Adrenal gland (tissue), 12 donors: ENCODE measurements around the gene APOF. TPM values are rescaled to one million over a fixed set of nuclear protein-coding genes. Genes with fewer than 3 reads are reported as not detected.
"Not testable (repeated sequence)": the region's sequence is repeated elsewhere in the genome, so short reads cannot be mapped to it uniquely, and the experiment has no call there.

Experiments used
- DNase-seq, 7 donors: peaks; one replicate each; pipeline ENCODE4 v3.0.0-alpha.2; 2019 to 2020
- H3K27ac ChIP-seq, 5 donors: fragments of 200-600 bp; sonication (generic) in 4 of 5; 1 replicate in 3 of 5; 2 replicates in 2 of 5; pipeline versions ENCODE4 v1.5.1 to v1.8.0; 2016 to 2020; ENCODE audit warnings: mild to moderate bottlenecking in 1 of 5
- H3K27me3 ChIP-seq: fragments of 200-600 bp; 2 replicates; pipeline ENCODE4 v1.8.0; 2021
- H3K36me3 ChIP-seq, 2 donors: fragments of 200-600 bp; replicated peaks in 1 of 2; 1 replicate in 1 of 2; 2 replicates in 1 of 2; pipeline versions ENCODE4 v1.5.1 to v1.8.0; 2018 to 2022
- H3K4me1 ChIP-seq, 2 donors: fragments of 200-600 bp; replicated peaks in 1 of 2; 1 replicate in 1 of 2; 2 replicates in 1 of 2; pipeline versions ENCODE4 v1.5.1 to v1.8.0; 2018 to 2021
- H3K4me3 ChIP-seq, 4 donors: fragments of 200-600 bp; sonication (generic) in 3 of 4; one replicate each; pipeline ENCODE4 v1.5.1; 2016 to 2018
- H3K9me3 ChIP-seq, 3 donors: fragments of 200-600 bp; sonication (generic) in 1 of 3; replicated peaks in 1 of 3; 1 replicate in 2 of 3; 2 replicates in 1 of 3; pipeline versions ENCODE4 v1.5.1 to v1.8.0; 2016 to 2021
- POLR2A ChIP-seq, 2 donors: fragments of 450-650 bp; IDR thresholded peaks; one replicate each; pipeline ENCODE4 v1.6.1; 2017; ENCODE audit warnings: antibody characterized with exemption in 2 of 2, mild to moderate bottlenecking in 2 of 2, moderate library complexity in 1 of 2
- WGBS, 4 donors: extraction: QIAGEN DNeasy Blood & Tissue Kit in 2 of 4; methylation state at CpG; one replicate each; pipeline versions ENCODE4 v1.1.5 to v1.1.7; 2013 to 2017; 5-methylcytosine and 5-hydroxymethylcytosine counted together
- intact Hi-C, 2 donors: fragments of 100-400 bp; cut with DNase I; formaldehyde crosslinking; loops; one replicate each; pipeline versions ENCODE4 v1.14.1 to v1.15.0; 2022 to 2023
- polyA plus RNA-seq, 3 donors: library from polyadenylated mRNA; stranded (reverse); fragments of 200-250 nt in 2 of 3; fragments of 350-450 nt in 1 of 3; fragmentation: Illumina TruSeq in 1 of 3; extraction: RNeasy Lipid Tissue Mini Kit (QIAGEN cat#74804) in 1 of 3; gene quantifications; one replicate each; pipeline ENCODE4 v1.2.3, GENCODE V29; 2013 to 2014
- total RNA-seq, 9 donors: library from RNA; depleted of rRNA in 4 of 9; stranded (reverse); fragments of >200 nt in 4 of 9; fragments of 120-200 nt in 1 of 9; fragmentation: NEBNext Ultra II Directional in 1 of 9; extraction: Animal tissue kit (Norgen Biotek cat#: 25700) in 1 of 9; gene quantifications; one replicate each; pipeline versions ENCODE4 v1.1.0 to v1.2.4, GENCODE V29; 2013 to 2023
- TF ChIP-seq, protein P1 (sequence below), 6 experiments: fragments of 450-650 bp in 4 of 6; fragments of 200-600 bp in 2 of 6; sonication (generic) in 1 of 6; IDR thresholded peaks; 1 replicate in 5 of 6; 2 replicates in 1 of 6; pipeline versions ENCODE4 v1.5.1 to v1.8.0; 2016 to 2021; ENCODE audit warnings: antibody characterized with exemption in 6 of 6, mild to moderate bottlenecking in 2 of 6, moderate library complexity in 1 of 6
- donor health status: healthy with polysubstance abuse.
- donor health status: Bipolar disorder and iron deficiency.
- donor health status: DM: yes; HTN: yes; CAD: no.
- donor health status: DM: no; HTN: no; CAD: no.
- donor health status: DM: no; HTN: no; CAD: no.
- donor health status: DM: yes; HTN: yes; CAD: no.

The APOF gene
- total and polyA plus RNA-seq, 12 donors = 0.24 TPM; not detected in 11

DNA sequence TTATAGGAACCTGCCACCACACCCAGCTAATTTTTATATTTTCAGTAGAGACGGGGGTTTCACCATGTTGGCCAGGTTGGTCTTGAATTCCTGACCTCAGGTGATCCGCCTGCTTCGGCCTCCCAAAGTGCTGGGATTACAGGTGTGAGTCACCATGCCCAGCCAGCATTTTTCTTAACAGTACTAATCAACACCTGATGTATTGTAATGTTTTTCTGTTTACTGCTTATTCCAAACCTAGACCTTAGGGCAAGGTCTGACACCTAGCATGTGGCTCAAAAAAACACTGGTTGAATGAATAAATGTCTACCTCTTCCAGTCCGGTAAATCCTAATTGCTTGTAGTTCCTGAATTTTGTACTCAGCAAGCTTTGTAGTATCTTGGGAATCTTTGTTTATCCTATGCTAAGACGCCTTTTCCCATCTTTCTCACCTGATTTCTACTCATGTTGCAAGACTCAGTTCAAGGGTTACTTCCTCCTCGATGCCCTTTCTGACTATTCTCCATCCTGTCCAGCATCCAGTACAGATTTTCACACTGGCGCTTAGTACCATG is 31.6 kb downstream of the APOF start:
- no peak for TF ChIP-seq POLR2A (IDR thresholded peaks at IDR 0.05)
- Histone ChIP-seq H3K4me1 (peaks cover 7 to 18% of the 10 kb centered on the region in 2 donors), H3K36me3 (peaks cover 0 to 21% of the 10 kb centered on the region in 2 donors), H3K9me3 (no peaks in the 10 kb centered on the region), H3K4me3 (no peak overlapping the region), H3K27me3 (no peaks in the 10 kb centered on the region), H3K27ac (no peak overlapping the region)
- DNase-seq = no peak
- intact Hi-C loops = no loop called here
- 93 to 98% (median 98%) methylated on average over 5 to 7 of the region's 7 CpGs for WGBS, 4 donors

DNA sequence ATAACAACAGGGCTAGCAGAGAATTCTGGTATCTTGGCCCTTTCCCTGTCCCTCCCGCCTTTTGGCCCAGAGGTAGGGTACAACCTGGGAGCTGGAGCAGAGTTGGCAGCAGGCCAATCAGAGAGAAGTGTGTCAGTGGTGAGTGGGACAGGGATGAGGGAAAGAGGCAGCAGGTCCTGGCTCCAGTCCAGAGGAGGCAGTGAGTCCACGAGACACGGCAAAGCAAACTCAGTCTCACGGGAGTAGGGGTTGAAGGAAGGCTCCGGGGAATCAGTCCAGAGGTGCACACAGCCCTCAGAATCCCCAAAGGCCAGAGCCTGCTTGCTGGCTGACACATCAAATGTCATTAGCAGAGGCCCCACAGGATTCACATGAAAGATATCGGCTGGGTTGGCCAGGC is 36.1 kb downstream of the APOF start:
- Histone ChIP-seq H3K4me3 (no peak overlapping the region), H3K4me1 (no peaks in the 10 kb centered on the region), H3K36me3 (peaks cover 0 to 63% of the 10 kb centered on the region in 2 donors), H3K27ac (peak overlapping the region in 1 of 5 donors; percentile 30), H3K27me3 (no peaks in the 10 kb centered on the region), H3K9me3 (no peaks in the 10 kb centered on the region)
- TF ChIP-seq, protein P1, sequence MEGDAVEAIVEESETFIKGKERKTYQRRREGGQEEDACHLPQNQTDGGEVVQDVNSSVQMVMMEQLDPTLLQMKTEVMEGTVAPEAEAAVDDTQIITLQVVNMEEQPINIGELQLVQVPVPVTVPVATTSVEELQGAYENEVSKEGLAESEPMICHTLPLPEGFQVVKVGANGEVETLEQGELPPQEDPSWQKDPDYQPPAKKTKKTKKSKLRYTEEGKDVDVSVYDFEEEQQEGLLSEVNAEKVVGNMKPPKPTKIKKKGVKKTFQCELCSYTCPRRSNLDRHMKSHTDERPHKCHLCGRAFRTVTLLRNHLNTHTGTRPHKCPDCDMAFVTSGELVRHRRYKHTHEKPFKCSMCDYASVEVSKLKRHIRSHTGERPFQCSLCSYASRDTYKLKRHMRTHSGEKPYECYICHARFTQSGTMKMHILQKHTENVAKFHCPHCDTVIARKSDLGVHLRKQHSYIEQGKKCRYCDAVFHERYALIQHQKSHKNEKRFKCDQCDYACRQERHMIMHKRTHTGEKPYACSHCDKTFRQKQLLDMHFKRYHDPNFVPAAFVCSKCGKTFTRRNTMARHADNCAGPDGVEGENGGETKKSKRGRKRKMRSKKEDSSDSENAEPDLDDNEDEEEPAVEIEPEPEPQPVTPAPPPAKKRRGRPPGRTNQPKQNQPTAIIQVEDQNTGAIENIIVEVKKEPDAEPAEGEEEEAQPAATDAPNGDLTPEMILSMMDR (IDR thresholded peaks at IDR 0.05) = no peak
- no peak for TF ChIP-seq POLR2A (IDR thresholded peaks at IDR 0.05)
- intact Hi-C loops = loop anchor here in 1 of 2 donors (10.0 kb wide), 1 partner anchor 138 kb away; the partner anchor contains the start of gene SPRYD4
- DNase-seq = peak in 3 of 7 donors; percentile 30 to 43 (median 38)
- WGBS, 4 donors = 73 to 85% (median 79%) methylated on average over 6 of the region's 6 CpGs

DNA sequence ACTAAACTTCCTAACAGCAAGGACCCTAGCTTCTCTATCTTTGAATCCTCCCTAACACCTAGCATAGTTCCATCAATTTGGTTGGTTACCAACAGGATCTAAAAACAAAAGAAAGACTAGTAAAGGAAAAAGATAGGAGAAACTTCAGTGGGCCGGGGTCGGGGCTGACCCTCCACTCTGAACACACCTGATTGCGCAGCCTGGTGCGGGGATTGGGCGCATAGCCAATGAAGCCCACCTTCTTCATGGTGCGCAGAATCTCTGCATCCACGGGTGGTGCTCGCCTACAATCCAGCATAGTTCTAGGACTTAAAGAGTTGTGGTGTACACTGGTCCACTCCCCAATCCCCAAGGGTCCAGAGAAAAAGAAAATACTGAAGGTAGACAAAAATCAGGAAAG is 36.5 kb downstream of the APOF start:
- intact Hi-C loops = loop anchor here in 1 of 2 donors (10.0 kb wide), 1 partner anchor 139 kb away; the partner anchor contains the start of gene SPRYD4
- Histone ChIP-seq H3K27me3 (no peaks in the 10 kb centered on the region), H3K36me3 (peaks cover 0 to 63% of the 10 kb centered on the region in 2 donors), H3K4me1 (no peaks in the 10 kb centered on the region), H3K9me3 (no peaks in the 10 kb centered on the region), H3K4me3 (no peak overlapping the region), H3K27ac (no peak overlapping the region)
- WGBS, 4 donors = 95 to 98% (median 95%) methylated on average over 8 of the region's 8 CpGs
- DNase-seq = no peak
- TF ChIP-seq, protein P1 (IDR thresholded peaks at IDR 0.05) = no peak
- no peak for TF ChIP-seq POLR2A (IDR thresholded peaks at IDR 0.05)

DNA sequence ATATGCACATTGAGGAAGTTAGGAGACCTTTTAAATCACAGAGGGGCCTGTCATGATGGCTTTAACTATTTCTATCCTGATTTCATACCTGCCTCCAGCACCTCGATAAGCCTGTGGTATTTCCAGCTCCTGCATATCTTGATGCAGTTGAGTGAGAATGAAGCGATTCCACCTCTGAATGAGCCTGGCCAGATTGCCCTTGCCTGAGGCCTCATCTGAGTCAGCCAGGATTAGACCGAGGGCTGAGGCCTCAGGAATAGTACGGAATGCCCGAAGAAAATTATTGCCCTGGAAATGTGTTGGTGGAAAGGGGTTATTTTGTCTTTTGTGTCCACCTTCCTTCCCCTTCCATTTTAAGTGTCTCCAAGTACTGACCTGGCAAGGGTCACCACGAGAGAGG is 38.5 kb downstream of the APOF start:
- DNase-seq = no peak
- intact Hi-C loops = loop anchor here in 1 of 2 donors (10.0 kb wide), 1 partner anchor 141 kb away; the partner anchor contains the start of gene SPRYD4
- Histone ChIP-seq H3K4me3 (no peak overlapping the region), H3K9me3 (no peaks in the 10 kb centered on the region), H3K36me3 (peaks cover 0 to 69% of the 10 kb centered on the region in 2 donors), H3K27me3 (no peaks in the 10 kb centered on the region), H3K4me1 (no peaks in the 10 kb centered on the region), H3K27ac (no peak overlapping the region)
- TF ChIP-seq, protein P1 (IDR thresholded peaks at IDR 0.05) = no peak
- no peak for TF ChIP-seq POLR2A (IDR thresholded peaks at IDR 0.05)
- WGBS, 4 donors = 91 to 92% (median 92%) methylated on average over 6 of the region's 6 CpGs

DNA sequence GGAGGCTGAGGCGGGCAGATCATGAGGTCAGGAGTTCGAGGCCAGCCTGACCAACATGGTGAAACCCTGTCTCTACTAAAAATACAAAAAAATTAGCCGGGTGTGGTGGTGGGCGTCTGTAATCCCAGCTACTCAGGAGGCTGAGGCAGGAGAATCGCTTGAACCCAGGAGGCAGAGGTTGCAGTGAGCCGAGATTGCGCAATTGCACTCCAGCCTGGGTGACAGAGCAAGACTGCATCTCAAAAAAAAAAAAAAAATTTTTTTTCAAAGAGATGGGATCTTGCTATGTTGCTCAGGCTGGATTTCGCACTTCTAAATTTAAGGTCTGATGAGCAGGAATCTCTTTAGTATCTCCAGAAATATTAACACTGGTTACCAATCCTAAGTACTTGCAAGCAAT is 41.0 kb downstream of the APOF start:
- Histone ChIP-seq H3K27ac (peak overlapping the region in 2 of 5 donors; percentile 12 to 49), H3K36me3 (peaks cover 0 to 63% of the 10 kb centered on the region in 2 donors)
- DNase-seq, H3K4me3 ChIP-seq, H3K27me3 ChIP-seq, H3K9me3 ChIP-seq, H3K4me1 ChIP-seq: not testable (repeated sequence)
- 83 to 95% (median 93%) methylated on average over 8 of the region's 8 CpGs for WGBS, 4 donors
- intact Hi-C loops = loop anchor here in 1 of 2 donors (10.0 kb wide), 1 partner anchor 143 kb away; the partner anchor contains the start of gene SPRYD4
